ENCODE results near the gene FLOT2. TPM values are rescaled to one million over a fixed set of nuclear protein-coding genes. Genes with fewer than 3 reads are reported as not detected.
"Not testable (repeated sequence)": the region's sequence is repeated elsewhere in the genome, so short reads cannot be mapped to it uniquely, and the experiment has no call there.

Gene FLOT2
- total and polyA plus RNA-seq, 7 donors: 30.4 to 81.1 (median 40.8) TPM

DNA sequence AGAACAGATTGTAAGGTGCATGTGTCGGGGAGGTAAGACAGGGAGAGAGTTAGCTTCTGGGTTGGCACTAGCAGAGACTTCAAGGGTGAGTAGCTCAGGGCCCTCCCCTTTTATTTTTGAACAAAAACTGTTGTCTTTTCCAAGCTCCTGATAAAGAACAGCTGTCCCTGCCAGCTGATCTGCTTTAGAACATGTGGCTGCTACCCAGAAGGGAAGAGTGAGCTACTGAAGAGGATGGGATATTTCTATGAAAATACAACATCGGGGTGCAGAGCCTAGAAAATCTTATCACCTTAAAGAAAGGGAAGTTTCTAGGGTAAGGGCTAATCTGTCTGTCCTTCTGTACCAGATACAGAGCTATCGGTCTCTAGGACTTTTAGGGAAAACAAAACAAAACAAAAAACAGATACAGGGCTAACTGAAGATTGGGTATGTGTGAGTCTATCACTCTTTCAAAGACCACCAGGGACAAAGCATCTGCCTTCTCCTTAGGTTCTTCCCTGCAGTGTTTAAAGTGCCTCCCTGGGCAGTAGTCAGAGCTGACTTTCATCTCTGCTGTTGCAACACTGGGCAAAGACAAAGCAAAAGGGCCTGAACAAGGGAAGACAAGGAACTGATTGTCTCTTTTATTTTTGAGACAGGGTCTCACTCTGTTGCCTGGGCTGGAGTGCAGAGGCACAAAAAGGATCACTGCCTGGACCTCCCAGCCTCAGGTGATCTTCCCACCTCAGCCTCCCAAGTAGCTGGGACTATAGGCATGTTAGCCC lies 10.4 kb upstream of the FLOT2 start:
- Histone ChIP-seq H3K36me3 (ENCODE audit: insufficient read depth in 1 of 2, low read depth in 1 of 2) (peaks cover 14 to 75% of the 10 kb centered on the region in 2 donors), H3K27ac (peak overlapping the region; percentile 61), H3K4me1 (peaks cover 20% of the 10 kb centered on the region), H3K27me3 (ENCODE audit: insufficient read depth in 3 of 3, low read length in 2 of 3) (no peaks in the 10 kb centered on the region), H3K4me3 (no peak overlapping the region), H3K9me3 (no peaks in the 10 kb centered on the region)
- no peak for TF ChIP-seq CTCF (IDR thresholded peaks at IDR 0.05)
- DNase-seq (no peak), ATAC-seq (no peak)
- WGBS, 3 donors: 71 to 84% (median 83%) methylated on average over 3 of the region's 3 CpGs
- intact Hi-C loops (cut with DNase I): no loop called here

GRCh38 chr17:28906706-28907438 lies 9.3 kb upstream of the FLOT2 start:
- intact Hi-C loops (cut with DNase I): no loop called here
- Histone ChIP-seq H3K36me3 (ENCODE audit: insufficient read depth in 1 of 2, low read depth in 1 of 2) (peaks cover 9 to 65% of the 10 kb centered on the region in 2 donors), H3K4me3 (no peak overlapping the region)

GRCh38 chr17:28906276-28906675 lies 8.7 kb upstream of the FLOT2 start:
- no peaks in the 10 kb centered on the region for H3K27me3 ChIP-seq (ENCODE audit: insufficient read depth in 3 of 3, low read length in 2 of 3)
- peaks cover 23% of the 10 kb centered on the region for H3K4me1 ChIP-seq
- H3K27ac ChIP-seq: no peak overlapping the region
- WGBS, 3 donors: 69 to 82% (median 76%) methylated on average over 9 of the region's 9 CpGs
- peaks cover 9 to 59% of the 10 kb centered on the region in 2 donors for H3K36me3 ChIP-seq (ENCODE audit: insufficient read depth in 1 of 2, low read depth in 1 of 2)
- no peak overlapping the region for H3K4me3 ChIP-seq
- no peaks in the 10 kb centered on the region for H3K9me3 ChIP-seq
- no peak for DNase-seq
- intact Hi-C loops (cut with DNase I): no loop called here
- ATAC-seq: no peak
- no peak for TF ChIP-seq CTCF (IDR thresholded peaks at IDR 0.05)

More at GRCh38 chr17:28906706-28907438, 9.3 kb upstream of the FLOT2 start:
- no peak for TF ChIP-seq CTCF (IDR thresholded peaks at IDR 0.05)
- no peaks in the 10 kb centered on the region for H3K9me3 ChIP-seq
- no peak for ATAC-seq
- DNase-seq: no peak
- H3K27ac ChIP-seq: no peak overlapping the region
- peaks cover 23% of the 10 kb centered on the region for H3K4me1 ChIP-seq
- H3K27me3 ChIP-seq (ENCODE audit: insufficient read depth in 3 of 3, low read length in 2 of 3): no peaks in the 10 kb centered on the region
- WGBS, 3 donors: 68 to 79% (median 69%) methylated on average over 7 of the region's 7 CpGs

DNA sequence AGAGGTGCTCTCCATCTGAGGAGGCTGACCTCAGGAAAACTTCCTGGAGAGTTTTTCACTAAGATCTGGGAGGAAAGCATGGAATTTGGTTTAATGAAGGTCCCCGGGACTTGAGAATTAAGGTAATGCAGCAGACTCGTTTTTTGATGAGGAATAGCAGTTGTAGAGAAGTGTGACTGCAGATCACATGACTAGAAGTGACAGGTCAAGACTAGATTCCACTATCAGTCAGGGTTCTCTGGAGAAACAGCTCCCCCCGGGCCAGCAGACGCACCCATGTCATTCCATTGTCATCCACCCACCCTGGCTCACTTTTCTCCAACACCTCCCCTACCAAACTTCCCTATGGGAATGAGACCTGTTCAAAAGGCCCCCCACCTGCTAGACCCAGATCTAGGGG lies 7.3 kb upstream of the FLOT2 start:
- peaks cover 23% of the 10 kb centered on the region for H3K4me1 ChIP-seq
- no peak overlapping the region for H3K27ac ChIP-seq
- no peaks in the 10 kb centered on the region for H3K27me3 ChIP-seq (ENCODE audit: insufficient read depth in 3 of 3, low read length in 2 of 3)
- intact Hi-C loops (cut with DNase I): loop anchor here in 1 of 2 donors (5.0 kb wide), 1 partner anchor 177 kb away; the partner anchor contains the start of genes NEK8 and TLCD1
- H3K9me3 ChIP-seq: no peaks in the 10 kb centered on the region
- WGBS, 3 donors: 50 to 59% (median 53%) methylated on average over 4 of the region's 4 CpGs
- no peak for DNase-seq
- H3K36me3 ChIP-seq (ENCODE audit: insufficient read depth in 1 of 2, low read depth in 1 of 2): peaks cover 5 to 44% of the 10 kb centered on the region in 2 donors
- ATAC-seq: no peak
- no peak overlapping the region for H3K4me3 ChIP-seq
- no peak for TF ChIP-seq CTCF (IDR thresholded peaks at IDR 0.05)

- not testable (repeated sequence) for H3K4me3 ChIP-seq; DNase-seq; H3K9me3 ChIP-seq; H3K27me3 ChIP-seq (ENCODE audit: insufficient read depth in 3 of 3, low read length in 2 of 3); ATAC-seq; H3K27ac ChIP-seq
- 46 to 53% (median 51%) methylated on average over 5 of the region's 5 CpGs for WGBS, 3 donors
- Histone ChIP-seq H3K36me3 (ENCODE audit: insufficient read depth in 1 of 2, low read depth in 1 of 2) (peaks cover 5 to 31% of the 10 kb centered on the region in 2 donors), H3K4me1 (peaks cover 18% of the 10 kb centered on the region)
- intact Hi-C loops (cut with DNase I): loop anchor here in 1 of 2 donors (5.0 kb wide), 1 partner anchor 176 kb away; the partner anchor contains the start of genes NEK8 and TLCD1
These were observed 6.0 kb upstream of the FLOT2 start for GRCh38 chr17:28903546-28903841.

All from psoas muscle (tissue), 8 donors.